Medulla oblongata (tissue), 1 donor: ENCODE data around the gene RAP2B.
"Not testable (repeated sequence)": the region's sequence is repeated elsewhere in the genome, so short reads cannot be mapped to it uniquely, and the experiment has no call there.

Experiments used
- DNase-seq: peaks from one replicate; pipeline ENCODE4 v3.0.0-alpha.2; 2015; ENCODE audit errors: extremely low spot score

Gene RAP2B

DNA sequence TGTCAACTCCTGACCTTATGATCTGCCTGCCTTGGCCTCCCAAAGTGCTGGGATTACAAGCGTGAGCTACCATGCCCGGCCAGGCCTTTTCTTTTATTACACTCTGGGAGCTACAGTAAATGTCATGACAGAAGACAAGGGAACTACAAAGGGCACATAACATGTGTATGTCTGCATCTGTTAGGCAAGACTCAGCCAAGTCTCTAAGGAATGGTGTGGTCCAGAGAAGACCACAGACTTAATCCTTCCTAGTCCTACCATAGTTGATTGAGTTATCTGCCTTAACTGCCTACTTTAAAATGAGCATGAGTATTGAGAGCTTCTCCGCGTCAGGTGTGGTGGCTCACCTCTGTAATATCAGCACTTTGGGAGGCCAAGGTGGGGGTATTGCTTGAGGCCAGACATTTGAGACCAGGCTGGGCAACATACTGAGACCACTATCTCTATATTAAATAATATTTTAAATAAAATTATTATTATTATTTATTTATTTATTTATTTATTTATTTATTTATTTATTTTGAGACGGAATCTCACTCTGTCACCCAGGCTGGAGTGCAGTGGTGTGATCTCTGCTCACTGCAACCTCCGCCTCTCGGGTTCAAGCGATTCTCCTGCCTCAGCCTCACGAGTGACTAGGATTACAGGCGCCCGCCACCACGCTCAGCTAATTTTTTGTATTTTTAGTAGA, 31.9 kb downstream of the RAP2B start:
- DNase-seq: not testable (repeated sequence)

DNA sequence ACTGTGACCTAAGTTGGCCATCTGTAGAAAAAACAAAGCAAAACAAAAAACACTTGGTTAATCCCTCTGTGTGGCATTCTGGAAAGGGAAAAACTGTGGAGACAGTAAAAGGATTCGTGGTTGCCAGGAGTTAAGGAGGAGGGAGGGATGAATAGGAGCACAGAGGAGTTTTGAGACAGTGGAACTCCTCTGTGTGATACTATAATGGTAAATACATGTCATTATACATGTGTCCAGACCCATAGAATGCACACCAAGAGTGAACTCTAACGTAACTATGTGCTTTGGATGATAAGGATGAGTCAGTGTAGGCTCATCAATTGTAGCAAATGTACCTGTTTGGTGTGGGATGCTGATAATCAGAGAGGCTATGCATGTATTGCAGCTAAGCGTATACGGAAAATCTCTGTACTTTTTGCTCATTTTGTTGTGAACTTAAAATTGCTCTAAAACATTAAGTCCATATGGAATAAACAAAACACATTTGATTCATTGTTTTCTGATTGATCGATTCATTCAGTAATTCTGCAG, 33.4 kb downstream of the RAP2B start:
- no peak for DNase-seq

DNA sequence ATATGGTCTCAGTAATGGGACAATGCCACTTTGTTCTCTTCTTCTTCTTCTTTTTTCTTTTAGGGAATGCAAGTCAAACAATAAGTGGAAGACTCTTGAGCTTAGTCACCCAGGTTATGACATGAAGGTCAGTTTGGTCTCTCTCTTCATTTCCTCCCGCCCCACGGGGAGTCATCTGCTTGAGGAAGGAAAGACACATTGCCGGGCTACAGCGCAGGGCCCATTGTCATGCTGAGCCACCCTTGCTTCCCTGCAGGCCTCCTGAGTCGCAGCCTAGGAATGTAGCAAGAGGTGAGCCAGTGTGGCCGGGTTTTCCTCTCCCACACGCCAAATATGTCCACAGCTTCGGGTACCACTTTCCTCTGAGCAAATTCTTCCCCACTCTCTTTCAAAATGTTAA, 47.6 kb downstream of the RAP2B start:
- DNase-seq: no peak

DNA sequence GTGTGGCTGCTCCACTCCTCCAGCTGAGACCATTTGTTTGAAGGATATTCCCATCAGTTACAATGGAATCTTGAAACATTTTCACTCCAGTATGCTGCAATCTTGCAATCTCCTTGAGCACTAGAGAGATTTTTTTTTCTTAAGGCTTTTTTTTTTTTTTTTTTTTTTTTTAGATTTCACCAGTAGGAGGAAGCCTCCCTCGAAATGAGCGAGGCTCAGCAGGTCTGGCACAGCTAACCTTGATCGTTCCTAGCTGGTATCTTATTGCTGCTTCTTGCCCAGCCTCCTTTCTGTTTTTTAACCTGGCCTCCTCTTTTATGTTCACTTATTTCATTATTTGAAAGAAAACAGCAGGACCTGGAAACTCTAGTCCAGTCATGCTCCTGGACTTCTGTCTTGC, 48.1 kb downstream of the RAP2B start:
- DNase-seq: no peak

DNA sequence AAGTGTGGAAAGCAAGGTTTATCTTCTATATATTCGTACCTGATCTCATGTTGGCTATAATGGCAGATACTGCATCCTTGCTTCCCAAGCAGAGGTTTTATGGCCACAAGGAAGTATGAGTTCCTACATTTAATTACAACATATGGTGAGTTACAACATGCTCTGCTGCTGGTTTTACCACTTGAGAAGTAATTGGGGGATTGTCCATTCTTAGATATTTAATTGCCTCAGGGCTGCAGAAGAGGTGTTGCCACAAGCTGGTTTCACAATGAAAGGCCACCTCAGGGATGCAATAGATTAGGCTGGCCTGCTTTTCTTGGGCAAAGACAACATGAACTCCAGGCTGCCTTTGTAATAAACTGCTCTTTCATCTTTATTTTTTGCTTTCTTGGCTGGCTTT, 48.6 kb downstream of the RAP2B start:
- DNase-seq: no peak

DNA sequence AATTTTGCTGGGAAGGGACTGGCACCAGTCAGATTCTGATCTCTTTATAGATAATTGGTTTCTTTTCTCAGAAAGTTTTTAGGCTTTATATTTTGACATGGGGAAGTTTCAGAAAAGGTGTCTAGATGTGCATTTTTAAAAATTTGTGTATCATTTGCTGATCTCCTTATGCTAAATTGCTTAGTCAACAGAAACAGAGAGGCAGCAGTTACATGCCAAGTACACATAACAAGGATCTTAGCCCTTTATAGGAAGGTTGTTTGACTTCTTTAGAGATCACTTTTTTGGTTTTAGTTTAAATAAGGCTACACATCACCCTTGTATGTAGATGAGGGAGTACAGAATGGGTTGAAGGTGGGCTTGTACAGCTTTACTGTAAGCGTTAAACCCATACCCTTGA, 53.5 kb downstream of the RAP2B start:
- no peak for DNase-seq

DNA sequence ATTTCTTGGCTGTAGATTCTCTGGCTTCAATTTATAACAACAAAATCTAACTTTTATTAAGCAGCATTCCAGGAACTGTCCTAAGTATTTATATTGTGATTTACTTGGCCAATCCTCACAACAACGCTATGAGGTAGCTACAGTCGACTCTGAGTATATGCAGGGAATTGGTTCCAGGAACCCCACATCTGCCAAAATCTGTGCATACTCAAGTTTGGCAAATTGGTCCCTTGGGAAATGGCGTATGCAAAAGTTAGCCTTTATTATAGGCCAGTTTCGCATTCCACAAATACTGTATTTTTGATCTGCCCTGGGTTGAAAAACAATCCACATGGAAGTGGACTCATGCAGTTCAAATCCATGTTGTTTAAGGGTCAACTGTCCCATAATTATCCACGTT, 53.9 kb downstream of the RAP2B start:
- no peak for DNase-seq

DNA sequence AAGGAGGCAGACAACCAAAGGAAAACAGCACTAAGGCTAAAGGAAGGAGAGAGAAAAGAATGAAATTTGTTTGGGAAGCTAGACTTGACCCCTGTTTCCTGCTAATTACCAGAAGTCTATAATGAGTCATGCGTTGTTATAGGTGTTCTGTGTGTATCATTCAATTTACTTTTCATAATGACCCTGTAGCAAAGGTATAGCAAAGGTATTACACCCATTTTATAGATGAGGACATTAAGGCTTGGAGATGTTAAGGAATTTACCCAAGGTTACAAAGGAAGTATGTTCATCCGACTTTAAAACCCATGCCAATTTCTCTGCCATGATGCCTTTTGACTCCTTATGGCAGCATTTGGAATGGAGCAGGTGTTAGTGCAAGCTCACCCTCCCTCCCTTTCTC, 54.9 kb downstream of the RAP2B start:
- DNase-seq: no peak

DNA sequence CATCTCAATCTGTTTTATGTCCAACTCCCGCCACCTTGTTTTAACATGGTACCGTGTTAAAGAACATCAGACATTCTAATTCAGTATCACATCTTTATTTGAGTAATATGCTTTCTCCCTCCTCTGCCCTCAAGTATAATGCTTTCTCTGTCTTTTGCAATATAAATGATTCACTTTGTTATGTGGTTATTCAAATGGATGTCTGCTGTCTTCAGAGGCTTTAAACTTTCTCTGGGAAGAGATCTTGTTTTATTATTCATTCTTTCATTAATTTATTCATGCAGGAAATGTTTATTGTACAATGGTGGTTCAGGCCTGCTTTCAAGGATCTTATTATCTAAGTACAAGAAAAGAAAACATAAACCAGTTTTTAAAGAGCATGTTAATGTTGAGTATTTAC, 57.1 kb downstream of the RAP2B start:
- DNase-seq: no peak
